GM19193 (cell line): ENCODE measurements around the gene XCR1.

Source experiments
- POLR2A ChIP-seq: IDR thresholded peaks from 4 replicates; pipeline ENCODE4 v1.6.1; 2011; ENCODE audit not compliant: insufficient read depth, insufficient read length; ENCODE audit errors: extremely low read depth

The XCR1 gene

GRCh38 chr3:46020766-46021510 lies 6.3 kb downstream of the XCR1 start:
- no peak for TF ChIP-seq POLR2A

- TF ChIP-seq POLR2A, result no peak
Observed at GRCh38 chr3:46019707-46020106, 7.6 kb downstream of the XCR1 start.

- no peak for TF ChIP-seq POLR2A
Observed at GRCh38 chr3:46017720-46018119, 9.6 kb downstream of the XCR1 start.

- TF ChIP-seq POLR2A, result no peak
Observed at GRCh38 chr3:46013316-46014094, 13.8 kb downstream of the XCR1 start.

- TF ChIP-seq POLR2A, result no peak
Observed at GRCh38 chr3:46012246-46012645, 15.0 kb downstream of the XCR1 start.

- no peak for TF ChIP-seq POLR2A
Observed at GRCh38 chr3:46010519-46011113, 16.7 kb downstream of the XCR1 start.

GRCh38 chr3:46008058-46008457 lies 19.2 kb downstream of the XCR1 start:
- no peak for TF ChIP-seq POLR2A

GRCh38 chr3:46007280-46007679 lies 20.0 kb downstream of the XCR1 start:
- TF ChIP-seq POLR2A, result no peak

GRCh38 chr3:46006238-46007032 lies 20.8 kb downstream of the XCR1 start:
- no peak for TF ChIP-seq POLR2A

GRCh38 chr3:46001178-46001577 lies 26.1 kb downstream of the XCR1 start:
- no peak for TF ChIP-seq POLR2A

GRCh38 chr3:45997942-45998341 lies 29.3 kb downstream of the XCR1 start:
- TF ChIP-seq POLR2A, result no peak

- peak; percentile 70 for TF ChIP-seq POLR2A
Observed at GRCh38 chr3:45995236-45996192, 31.8 kb downstream of the XCR1 start, which contains the start of gene FYCO1. Gene FYCO1 (minus strand): TSS chr3:45995824. CDS start chr3:45984910, 10,914 bp downstream.

- no peak for TF ChIP-seq POLR2A
Observed at GRCh38 chr3:45994419-45995235, 32.7 kb downstream of the XCR1 start.
